ENCODE results near the gene AGR3.

DNA sequence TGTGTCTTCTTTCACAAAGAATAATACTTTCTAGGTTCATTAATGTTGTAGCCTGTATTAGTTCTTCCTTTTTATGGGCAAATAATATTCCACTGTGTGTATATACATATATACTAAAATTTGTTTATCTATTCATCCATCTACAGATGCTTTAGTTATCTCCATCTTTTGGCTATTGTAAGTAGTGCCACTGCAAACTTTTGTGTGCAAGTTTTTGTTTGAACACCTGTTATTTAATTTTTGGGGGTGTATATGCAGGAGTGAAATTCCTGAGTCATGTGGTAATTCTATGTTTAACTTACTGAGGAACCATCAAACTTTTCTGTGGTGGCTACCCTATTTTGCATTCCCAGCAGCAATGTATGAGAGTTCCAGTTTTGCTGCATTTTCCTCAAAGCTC, 37.7 kb upstream of the AGR3 start:
- TF ChIP-seq, protein P1, sequence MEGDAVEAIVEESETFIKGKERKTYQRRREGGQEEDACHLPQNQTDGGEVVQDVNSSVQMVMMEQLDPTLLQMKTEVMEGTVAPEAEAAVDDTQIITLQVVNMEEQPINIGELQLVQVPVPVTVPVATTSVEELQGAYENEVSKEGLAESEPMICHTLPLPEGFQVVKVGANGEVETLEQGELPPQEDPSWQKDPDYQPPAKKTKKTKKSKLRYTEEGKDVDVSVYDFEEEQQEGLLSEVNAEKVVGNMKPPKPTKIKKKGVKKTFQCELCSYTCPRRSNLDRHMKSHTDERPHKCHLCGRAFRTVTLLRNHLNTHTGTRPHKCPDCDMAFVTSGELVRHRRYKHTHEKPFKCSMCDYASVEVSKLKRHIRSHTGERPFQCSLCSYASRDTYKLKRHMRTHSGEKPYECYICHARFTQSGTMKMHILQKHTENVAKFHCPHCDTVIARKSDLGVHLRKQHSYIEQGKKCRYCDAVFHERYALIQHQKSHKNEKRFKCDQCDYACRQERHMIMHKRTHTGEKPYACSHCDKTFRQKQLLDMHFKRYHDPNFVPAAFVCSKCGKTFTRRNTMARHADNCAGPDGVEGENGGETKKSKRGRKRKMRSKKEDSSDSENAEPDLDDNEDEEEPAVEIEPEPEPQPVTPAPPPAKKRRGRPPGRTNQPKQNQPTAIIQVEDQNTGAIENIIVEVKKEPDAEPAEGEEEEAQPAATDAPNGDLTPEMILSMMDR (IDR thresholded peaks at IDR 0.05; ENCODE audit: insufficient read depth, low read length, poor library complexity, severe bottlenecking): no peak
- no peak for TF ChIP-seq EZH2phosphoT487 (conservative IDR thresholded peaks at IDR 0.05; ENCODE audit: low read length)

Measured in SU-DHL-6 (cell line).